GM12874 (cell line): ENCODE data around the gene CRK.

Source experiments
- TF ChIP-seq, protein P1 (sequence below): IDR thresholded peaks from 2 replicates; pipeline ENCODE4 v1.5.1; 2011; ENCODE audit warnings: low read depth, mild to moderate bottlenecking, control low read depth, low read length, moderate library complexity; ENCODE audit not compliant: insufficient read depth

CRK gene

DNA sequence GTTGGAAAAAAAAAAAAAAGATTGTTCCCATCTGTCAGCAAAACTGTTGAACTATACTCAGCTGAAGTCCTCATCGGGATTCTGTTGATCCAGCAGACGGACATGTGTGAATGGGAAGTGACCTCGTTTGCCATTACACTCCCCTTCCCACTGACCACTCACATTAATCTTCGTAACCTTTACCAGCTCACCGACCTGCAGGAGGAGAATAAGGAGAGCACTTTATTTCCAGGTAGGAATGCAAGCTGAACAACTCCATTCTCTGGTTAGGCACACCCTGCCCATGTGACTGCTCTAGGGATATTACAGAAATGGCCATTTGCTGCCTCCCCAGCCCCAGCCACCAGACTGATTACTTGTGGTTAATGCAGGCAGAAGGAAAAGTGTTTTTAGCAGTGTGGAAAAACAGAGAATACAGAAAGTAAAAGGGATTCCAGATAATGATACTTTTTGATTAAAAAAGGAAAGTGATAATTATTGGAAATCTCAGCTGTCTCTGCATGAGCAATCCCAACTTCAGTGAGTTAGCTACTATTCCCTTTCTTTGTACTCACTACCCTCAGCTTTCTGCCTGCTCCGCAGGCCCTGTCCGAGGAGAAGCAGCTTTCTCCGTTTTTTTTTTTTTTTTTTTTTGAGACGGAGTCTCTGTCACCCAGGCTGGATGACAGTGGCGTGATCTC is 32.4 kb downstream of the CRK start:
- TF ChIP-seq, protein P1, sequence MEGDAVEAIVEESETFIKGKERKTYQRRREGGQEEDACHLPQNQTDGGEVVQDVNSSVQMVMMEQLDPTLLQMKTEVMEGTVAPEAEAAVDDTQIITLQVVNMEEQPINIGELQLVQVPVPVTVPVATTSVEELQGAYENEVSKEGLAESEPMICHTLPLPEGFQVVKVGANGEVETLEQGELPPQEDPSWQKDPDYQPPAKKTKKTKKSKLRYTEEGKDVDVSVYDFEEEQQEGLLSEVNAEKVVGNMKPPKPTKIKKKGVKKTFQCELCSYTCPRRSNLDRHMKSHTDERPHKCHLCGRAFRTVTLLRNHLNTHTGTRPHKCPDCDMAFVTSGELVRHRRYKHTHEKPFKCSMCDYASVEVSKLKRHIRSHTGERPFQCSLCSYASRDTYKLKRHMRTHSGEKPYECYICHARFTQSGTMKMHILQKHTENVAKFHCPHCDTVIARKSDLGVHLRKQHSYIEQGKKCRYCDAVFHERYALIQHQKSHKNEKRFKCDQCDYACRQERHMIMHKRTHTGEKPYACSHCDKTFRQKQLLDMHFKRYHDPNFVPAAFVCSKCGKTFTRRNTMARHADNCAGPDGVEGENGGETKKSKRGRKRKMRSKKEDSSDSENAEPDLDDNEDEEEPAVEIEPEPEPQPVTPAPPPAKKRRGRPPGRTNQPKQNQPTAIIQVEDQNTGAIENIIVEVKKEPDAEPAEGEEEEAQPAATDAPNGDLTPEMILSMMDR, result no peak

DNA sequence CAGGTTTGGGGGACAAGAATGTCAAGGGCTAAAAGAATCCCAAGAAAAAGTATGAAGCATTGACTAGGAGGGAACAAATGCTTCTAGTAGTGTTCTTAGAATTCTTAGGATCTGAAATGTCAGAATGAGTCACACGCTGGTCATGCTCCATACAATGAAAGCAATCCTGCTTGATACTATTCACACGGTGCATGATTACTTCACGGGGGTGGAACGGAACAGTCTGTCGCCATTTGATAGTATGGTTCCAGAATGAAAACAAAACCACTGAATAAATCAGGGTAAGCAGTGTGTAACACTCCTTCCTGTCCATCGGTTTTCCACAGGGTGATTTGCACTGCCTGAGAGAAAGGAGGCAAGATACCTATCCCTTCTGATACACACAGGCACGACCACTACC is 33.1 kb downstream of the CRK start:
- TF ChIP-seq, protein P1, result no peak

DNA sequence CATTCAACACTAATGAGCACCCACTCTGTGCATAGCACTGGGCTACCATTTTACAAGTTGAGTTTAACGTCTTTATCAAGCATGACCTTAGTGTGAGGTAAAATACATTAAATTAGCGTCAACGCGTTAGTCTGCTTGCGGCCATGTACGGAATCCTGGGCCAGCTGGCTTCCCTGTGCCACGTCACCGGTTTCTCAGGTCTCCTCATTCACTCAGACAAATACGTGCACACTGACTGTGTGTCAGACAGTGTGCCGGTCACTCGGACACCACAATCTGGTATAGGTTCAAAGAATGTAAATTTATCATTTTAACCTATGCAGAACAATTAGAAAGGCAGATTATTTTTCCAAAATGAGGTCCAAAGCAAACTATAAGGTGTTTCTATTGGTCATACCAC is 34.6 kb downstream of the CRK start:
- TF ChIP-seq, protein P1, result no peak

DNA sequence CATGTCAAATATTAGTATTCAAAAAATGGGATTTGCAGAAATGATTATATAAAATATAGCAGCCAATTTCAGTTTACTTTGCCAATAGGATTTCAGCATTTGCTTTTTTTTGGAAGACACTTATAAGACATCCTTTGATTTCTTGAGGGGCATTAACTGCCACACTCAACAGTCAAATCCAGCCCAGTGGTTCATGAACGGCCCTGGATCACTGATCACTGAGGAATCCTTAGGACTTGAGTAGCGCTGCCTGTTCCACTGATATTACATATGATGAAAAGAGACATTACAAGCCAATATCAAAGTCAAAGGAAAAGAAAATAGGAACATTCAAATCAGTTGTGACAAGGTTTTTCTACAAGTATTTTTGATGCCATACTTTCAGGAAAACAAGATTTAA is 35.1 kb downstream of the CRK start:
- TF ChIP-seq, protein P1, result no peak

DNA sequence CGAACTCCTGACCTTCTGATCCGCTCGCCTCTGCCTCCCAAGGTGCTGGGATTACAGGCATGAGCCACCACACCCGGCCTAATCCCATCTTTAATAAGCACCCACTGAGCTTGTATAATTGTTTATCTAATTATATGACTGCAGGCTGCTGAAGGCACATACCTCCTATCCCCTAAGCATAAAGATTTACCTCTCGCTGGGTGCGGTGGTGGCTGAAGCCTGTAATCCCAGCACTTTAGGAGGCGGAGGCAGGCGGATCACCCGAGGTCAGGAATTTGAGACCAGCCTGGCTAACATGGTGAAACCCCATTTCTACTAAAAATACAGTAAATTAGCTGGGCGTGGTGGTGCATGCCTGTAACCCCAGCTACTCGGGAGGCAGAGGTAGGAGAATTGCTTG is 35.9 kb downstream of the CRK start:
- TF ChIP-seq, protein P1, result no peak

DNA sequence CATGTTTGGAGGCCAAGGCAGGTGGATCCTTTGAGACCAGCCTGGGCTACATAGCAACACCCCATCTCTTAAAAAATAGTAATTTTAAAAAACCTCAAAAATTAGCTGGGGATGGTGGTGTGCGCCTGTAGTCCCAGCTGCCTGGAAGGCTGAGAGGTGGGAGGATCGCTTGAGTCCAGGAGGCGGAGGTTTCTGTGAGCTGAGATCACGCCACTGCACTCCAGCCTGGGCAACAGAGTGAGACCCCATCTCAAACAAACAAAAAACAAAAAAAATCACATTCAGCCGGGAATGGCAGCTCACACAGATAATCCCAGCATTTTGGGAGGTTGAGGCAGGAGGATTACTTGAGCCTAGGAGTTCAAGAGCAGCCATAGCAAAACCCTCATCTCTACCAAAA is 39.6 kb downstream of the CRK start:
- TF ChIP-seq, protein P1, result no peak

DNA sequence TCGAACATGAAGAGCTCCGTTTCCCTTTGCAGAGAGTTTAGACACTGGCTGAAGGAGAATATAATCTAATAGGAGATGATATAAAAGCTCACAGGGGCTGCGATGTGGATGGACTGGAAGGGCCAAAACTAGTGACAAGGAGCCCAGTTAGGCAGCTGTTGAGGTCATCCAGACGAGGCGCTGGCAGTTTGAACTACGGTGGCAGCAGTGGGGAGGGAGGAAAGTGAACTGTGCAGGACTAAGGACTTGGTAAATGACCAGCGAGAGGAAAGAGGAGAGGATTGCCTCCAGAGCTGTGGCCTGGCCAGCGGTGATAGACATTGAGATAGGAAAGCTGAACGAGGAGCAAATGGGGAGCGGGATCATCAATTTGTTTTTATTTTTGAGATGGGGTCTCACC is 41.4 kb downstream of the CRK start:
- TF ChIP-seq, protein P1, result no peak

DNA sequence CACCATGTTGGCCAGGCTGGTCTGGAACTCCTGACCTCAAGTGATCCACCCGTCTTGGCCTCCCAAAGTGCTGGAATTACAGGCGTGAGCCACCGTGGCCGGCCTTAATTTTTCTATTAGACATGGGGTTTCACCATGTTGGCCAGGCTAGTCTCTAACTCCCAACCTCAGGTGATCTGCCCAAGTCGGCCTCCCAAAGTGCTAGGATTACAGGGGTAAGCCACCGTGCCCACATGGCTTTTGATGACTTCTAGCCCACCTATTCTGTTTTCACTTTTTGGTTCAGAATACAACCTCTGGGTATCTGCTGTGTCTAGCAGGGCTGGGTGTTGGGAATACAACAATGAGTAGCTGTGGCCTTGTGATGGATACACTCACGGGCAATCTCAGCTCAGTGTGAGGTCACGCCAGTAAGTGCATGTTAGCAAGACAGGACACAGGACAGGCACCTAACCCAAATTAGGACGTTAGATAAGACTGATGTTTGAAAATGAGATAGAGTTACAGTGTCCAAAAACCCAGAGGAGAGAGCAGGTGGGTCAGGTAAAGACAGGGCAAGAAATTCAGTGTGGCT is 41.9 kb downstream of the CRK start:
- TF ChIP-seq, protein P1, result no peak
